Spleen (tissue), 11 donors: Measurements from ENCODE around the gene ITGAE. TPM values are rescaled to one million over a fixed set of nuclear protein-coding genes. Genes with fewer than 3 reads are reported as not detected.
A peak's percentile ranks its signal among the peaks of the same experiment; 100 is the strongest.

Experiments
- DNase-seq: peaks from one replicate; pipeline ENCODE4 v3.0.0-alpha.2; 2020
- H3K27ac ChIP-seq, 8 donors: fragments of 200-600 bp; sonication (generic) in 7 of 8; 1 replicate in 4 of 8; 2 replicates in 4 of 8; pipeline versions ENCODE4 v1.5.0 to v1.8.0; 2016 to 2021; ENCODE audit warnings: inconsistent platforms in 4 of 8, mild to moderate bottlenecking in 4 of 8, moderate library complexity in 1 of 8
- H3K27me3 ChIP-seq, 7 donors: fragments of 200-600 bp; sonication (generic) in 6 of 7; replicated peaks in 1 of 7; 1 replicate in 4 of 7; 2 replicates in 3 of 7; pipeline versions ENCODE4 v1.5.0 to v1.8.0; 2016 to 2021; ENCODE audit warnings: inconsistent platforms in 3 of 7, mild to moderate bottlenecking in 1 of 7
- H3K36me3 ChIP-seq, 6 donors: fragments of 200-600 bp; sonication (generic) in 5 of 6; 1 replicate in 4 of 6; 2 replicates in 2 of 6; pipeline versions ENCODE4 v1.5.0 to v1.8.0; 2016 to 2021; ENCODE audit warnings: inconsistent platforms in 2 of 6
- H3K4me1 ChIP-seq, 6 donors: fragments of 200-600 bp; sonication (generic) in 5 of 6; 1 replicate in 3 of 6; 2 replicates in 3 of 6; pipeline versions ENCODE4 v1.5.0 to v1.8.0; 2016 to 2021; ENCODE audit warnings: inconsistent platforms in 3 of 6
- H3K4me3 ChIP-seq, 8 donors: fragments of 200-600 bp; sonication (generic) in 7 of 8; 1 replicate in 4 of 8; 2 replicates in 4 of 8; pipeline versions ENCODE4 v1.5.0 to v1.8.0; 2016 to 2021; ENCODE audit warnings: inconsistent platforms in 4 of 8, mild to moderate bottlenecking in 4 of 8, moderate library complexity in 2 of 8
- H3K9me3 ChIP-seq, 8 donors: fragments of 200-600 bp; sonication (generic) in 7 of 8; 1 replicate in 4 of 8; 2 replicates in 4 of 8; pipeline versions ENCODE4 v1.5.0 to v1.8.0; 2016 to 2021; ENCODE audit warnings: inconsistent platforms in 4 of 8
- POLR2A ChIP-seq, 3 donors: fragments of 450-650 bp; IDR thresholded peaks; one replicate each; pipeline ENCODE4 v1.5.1; 2017; ENCODE audit warnings: antibody characterized with exemption in 3 of 3, mild to moderate bottlenecking in 1 of 3
- POLR2AphosphoS5 ChIP-seq, 3 donors: sonication (generic); formaldehyde crosslinking; IDR thresholded peaks; one replicate each; pipeline ENCODE4 v1.5.1; 2017; ENCODE audit warnings: antibody characterized with exemption in 3 of 3
- WGBS, 5 donors: extraction: QIAGEN DNeasy Blood & Tissue Kit in 3 of 5; methylation state at CpG; one replicate each; pipeline versions ENCODE4 v1.1.5 to v1.1.7; 2013 to 2018; 5-methylcytosine and 5-hydroxymethylcytosine counted together
- intact Hi-C: fragments of 100-400 bp; cut with DNase I; formaldehyde crosslinking; loops from one replicate; pipeline ENCODE4 v1.15.0; 2023; ENCODE audit warnings: low total_unique reads
- polyA plus RNA-seq, 3 donors: library from polyadenylated mRNA; stranded (reverse); fragments of 200-250 nt; gene quantifications; one replicate each; pipeline ENCODE4 v1.2.1, GENCODE V29; 2013
- total RNA-seq, 7 donors: library from RNA; depleted of rRNA in 3 of 7; stranded (reverse); fragments of >200 nt in 3 of 7; fragmentation: NEBNext Ultra II Directional in 4 of 7; extraction: Animal tissue kit (Norgen Biotek cat#: 25700) in 4 of 7; gene quantifications; one replicate each; pipeline versions ENCODE4 v1.1.0 to v1.2.1, GENCODE V29; 2016 to 2021
- TF ChIP-seq, protein P1 (sequence below), 11 experiments: fragments of 200-600 bp in 7 of 11; fragments of 450-650 bp in 4 of 11; sonication (generic) in 4 of 11; IDR thresholded peaks in 8 of 11; conservative IDR thresholded peaks in 3 of 11; 1 replicate in 7 of 11; 2 replicates in 4 of 11; pipeline versions ENCODE4 v1.4.0 to v1.8.0; 2016 to 2021; ENCODE audit warnings: antibody characterized with exemption in 11 of 11, inconsistent platforms in 4 of 11, mild to moderate bottlenecking in 1 of 11
- donor health status: healthy with polysubstance abuse.
- donor health status: DM: no; HTN: no; CAD: no; lungs with moderate emphysema.
- donor health status: DM: no; HTN: no; CAD: no.
- donor health status: Bipolar disorder and iron deficiency.
- donor health status: healthy.
- donor health status: DM: no; HTN: no; CAD: no.
- donor health status: DM: yes; HTN: yes; CAD: no.

The ITGAE gene
- total and polyA plus RNA-seq, 10 donors, result 20.3 to 91.1 (median 28.2) TPM

DNA sequence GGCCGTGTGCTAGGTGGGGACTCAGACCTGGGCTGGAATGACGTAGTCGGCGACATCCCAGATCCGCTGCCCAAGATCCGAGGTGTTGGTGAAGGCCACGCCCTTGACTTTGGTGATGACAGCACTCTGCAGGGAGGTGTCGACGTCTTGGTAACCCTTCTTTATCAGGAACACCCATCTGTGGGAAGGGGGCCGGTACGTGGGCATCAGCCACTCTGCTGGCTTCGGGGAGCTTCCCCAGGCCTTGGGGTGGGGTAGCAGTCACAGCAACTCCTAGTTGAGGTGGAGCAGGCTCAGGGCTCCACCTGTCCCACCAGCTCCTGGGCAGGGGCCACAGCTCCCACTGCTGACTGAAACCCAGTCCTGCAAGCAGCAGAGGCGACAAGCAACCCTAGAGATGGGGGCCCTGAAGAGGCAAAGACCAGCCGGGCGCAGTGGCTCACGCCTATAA, 109.3 kb downstream of the ITGAE start:
- peaks cover 7 to 86% (median 60%) of the 10 kb centered on the region in 6 donors for H3K4me1 ChIP-seq
- intact Hi-C loops, result no loop called here
- no peaks in the 10 kb centered on the region for H3K9me3 ChIP-seq
- 80 to 88% (median 84%) methylated on average over 7 to 16 of the region's 16 CpGs for WGBS, 5 donors
- peaks cover 0 to 37% (median 14%) of the 10 kb centered on the region in 7 donors for H3K27me3 ChIP-seq
- H3K27ac ChIP-seq, result peak overlapping the region in 4 of 8 donors; percentile 6 to 92 (median 85)
- H3K4me3 ChIP-seq, result peak overlapping the region in 6 of 8 donors; percentile 10 to 85 (median 44)
- TF ChIP-seq POLR2A (IDR thresholded peaks at IDR 0.05) (no peak), POLR2AphosphoS5 (IDR thresholded peaks at IDR 0.05) (peak in 2 of 3 donors; percentile 35 to 67)
- peaks cover 0 to 41% (median 16%) of the 10 kb centered on the region in 6 donors for H3K36me3 ChIP-seq
- DNase-seq, result no peak

DNA sequence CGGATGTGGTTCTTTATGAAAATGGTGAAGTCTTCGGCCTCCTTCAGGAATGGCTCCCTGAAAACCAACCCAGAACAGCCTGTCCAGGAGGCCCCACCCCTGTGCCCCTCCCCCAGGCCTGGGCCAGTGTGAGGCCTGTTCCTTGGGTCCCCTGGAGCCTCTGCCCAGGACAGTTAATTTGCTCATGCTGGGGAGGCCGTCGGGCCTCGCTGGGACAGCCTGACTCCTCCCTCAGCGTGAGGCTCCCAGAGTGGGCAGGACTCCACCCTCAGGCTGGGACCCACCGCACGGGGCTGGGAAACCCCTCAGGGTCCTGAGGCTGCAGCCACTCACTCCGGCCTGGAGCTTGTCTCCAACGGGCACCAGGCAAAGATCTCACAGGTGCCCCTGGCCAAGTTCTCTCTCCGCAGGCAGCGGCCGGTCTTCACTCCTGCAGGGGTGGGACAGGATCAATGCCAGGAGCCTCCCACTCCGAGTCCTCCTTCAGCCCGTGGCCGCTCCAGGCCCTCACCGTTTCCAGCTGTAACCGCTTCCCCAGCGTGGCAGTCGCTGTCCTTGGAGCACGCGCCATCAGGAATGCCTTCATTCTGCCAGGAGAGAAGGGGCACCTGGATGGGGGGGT, 110.8 kb downstream of the ITGAE start:
- H3K36me3 ChIP-seq, result peaks cover 0 to 43% (median 16%) of the 10 kb centered on the region in 6 donors
- peak overlapping the region in 3 of 8 donors; percentile 84 to 92 (median 86) for H3K27ac ChIP-seq
- peak overlapping the region in 4 of 8 donors; percentile 3 to 85 (median 76) for H3K4me3 ChIP-seq
- 79 to 87% (median 84%) methylated on average over 10 to 22 of the region's 22 CpGs for WGBS, 5 donors
- H3K4me1 ChIP-seq, result peaks cover 7 to 75% (median 49%) of the 10 kb centered on the region in 6 donors
- intact Hi-C loops, result no loop called here
- TF ChIP-seq, protein P1, sequence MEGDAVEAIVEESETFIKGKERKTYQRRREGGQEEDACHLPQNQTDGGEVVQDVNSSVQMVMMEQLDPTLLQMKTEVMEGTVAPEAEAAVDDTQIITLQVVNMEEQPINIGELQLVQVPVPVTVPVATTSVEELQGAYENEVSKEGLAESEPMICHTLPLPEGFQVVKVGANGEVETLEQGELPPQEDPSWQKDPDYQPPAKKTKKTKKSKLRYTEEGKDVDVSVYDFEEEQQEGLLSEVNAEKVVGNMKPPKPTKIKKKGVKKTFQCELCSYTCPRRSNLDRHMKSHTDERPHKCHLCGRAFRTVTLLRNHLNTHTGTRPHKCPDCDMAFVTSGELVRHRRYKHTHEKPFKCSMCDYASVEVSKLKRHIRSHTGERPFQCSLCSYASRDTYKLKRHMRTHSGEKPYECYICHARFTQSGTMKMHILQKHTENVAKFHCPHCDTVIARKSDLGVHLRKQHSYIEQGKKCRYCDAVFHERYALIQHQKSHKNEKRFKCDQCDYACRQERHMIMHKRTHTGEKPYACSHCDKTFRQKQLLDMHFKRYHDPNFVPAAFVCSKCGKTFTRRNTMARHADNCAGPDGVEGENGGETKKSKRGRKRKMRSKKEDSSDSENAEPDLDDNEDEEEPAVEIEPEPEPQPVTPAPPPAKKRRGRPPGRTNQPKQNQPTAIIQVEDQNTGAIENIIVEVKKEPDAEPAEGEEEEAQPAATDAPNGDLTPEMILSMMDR (IDR thresholded peaks at IDR 0.05 in 8 of 11, conservative IDR thresholded peaks at IDR 0.05 in 3 of 11), result no peak
- peak in 2 of 3 donors; percentile 4 to 44 for TF ChIP-seq POLR2AphosphoS5 (IDR thresholded peaks at IDR 0.05)
- H3K27me3 ChIP-seq, result peaks cover 0 to 26% (median 7%) of the 10 kb centered on the region in 7 donors
- no peaks in the 10 kb centered on the region for H3K9me3 ChIP-seq
- DNase-seq, result no peak

DNA sequence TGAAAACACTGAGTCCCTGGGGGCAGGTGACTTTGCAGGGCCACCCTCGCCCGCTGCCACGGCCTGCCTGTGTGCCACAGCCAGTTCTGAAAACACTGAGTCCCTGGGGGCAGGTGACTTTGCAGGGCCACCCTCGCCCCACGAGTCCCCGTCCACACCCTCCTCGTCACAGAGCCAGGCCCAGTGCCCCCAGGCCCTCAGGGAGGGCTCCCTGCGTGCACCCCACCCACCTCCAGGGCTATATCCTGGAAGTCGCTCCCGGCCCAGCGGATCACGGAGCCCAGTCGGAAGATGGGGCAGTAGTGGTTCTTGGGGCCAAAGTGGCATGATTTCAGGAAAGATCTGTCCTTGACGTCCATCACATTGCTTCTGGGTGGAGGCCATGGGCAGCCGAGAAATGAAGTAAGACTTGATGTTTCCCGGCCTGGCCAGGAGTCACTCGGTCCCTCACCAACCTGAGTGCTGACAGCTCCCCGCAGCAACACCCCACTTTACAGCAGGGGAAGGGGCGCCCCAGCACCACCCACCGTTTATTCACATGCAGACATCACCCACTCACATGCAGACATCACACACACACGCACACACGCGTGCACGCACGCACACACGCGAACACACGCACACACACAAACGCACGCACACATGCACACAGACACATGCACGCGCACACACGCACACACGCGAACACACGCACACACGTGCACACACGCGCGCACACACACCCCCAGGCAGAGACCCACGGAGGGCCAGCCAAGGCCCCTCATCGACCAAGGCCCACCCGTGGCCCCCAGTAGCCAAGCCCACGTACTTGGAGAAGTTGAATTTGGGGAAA, 111.5 kb downstream of the ITGAE start:
- H3K27me3 ChIP-seq, result peaks cover 0 to 24% (median 0%) of the 10 kb centered on the region in 7 donors
- intact Hi-C loops, result loop anchor here (10.0 kb wide), 1 partner anchor 45 kb away; no protein-coding TSS in a partner anchor
- peaks cover 10 to 75% (median 50%) of the 10 kb centered on the region in 6 donors for H3K4me1 ChIP-seq
- H3K36me3 ChIP-seq, result peaks cover 0 to 50% (median 16%) of the 10 kb centered on the region in 6 donors
- DNase-seq, result no peak
- H3K4me3 ChIP-seq, result peak overlapping the region in 1 of 8 donors; percentile 85
- no peaks in the 10 kb centered on the region for H3K9me3 ChIP-seq
- peak overlapping the region in 4 of 8 donors; percentile 41 to 92 (median 85) for H3K27ac ChIP-seq
- TF ChIP-seq POLR2A (IDR thresholded peaks at IDR 0.05), result no peak
- TF ChIP-seq, protein P1 (IDR thresholded peaks at IDR 0.05 in 8 of 11, conservative IDR thresholded peaks at IDR 0.05 in 3 of 11), result no peak
- TF ChIP-seq POLR2AphosphoS5 (IDR thresholded peaks at IDR 0.05), result peak in 1 of 3 donors; percentile 76
- WGBS, 5 donors, result 86 to 90% (median 87%) methylated on average over 33 to 44 of the region's 44 CpGs

DNA sequence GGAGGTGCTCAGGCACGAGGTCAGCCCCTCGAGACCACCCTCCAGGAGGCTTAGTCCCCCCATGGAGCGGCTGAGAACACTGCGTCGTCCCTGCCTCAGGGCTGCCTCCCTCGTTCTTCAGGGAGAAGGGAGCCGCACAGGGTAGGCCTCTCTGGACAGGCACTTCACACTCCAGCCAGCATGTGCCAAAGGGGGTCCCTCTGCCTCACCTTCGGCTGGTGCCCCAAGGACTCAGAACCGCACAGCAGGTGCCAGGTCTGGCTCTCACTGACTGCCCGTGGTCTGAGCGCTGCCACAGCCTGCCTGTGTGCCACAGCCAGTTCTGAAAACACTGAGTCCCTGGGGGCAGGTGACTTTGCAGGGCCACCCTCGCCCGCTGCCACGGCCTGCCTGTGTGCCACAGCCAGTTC, 112.1 kb downstream of the ITGAE start:
- DNase-seq, result no peak
- peaks cover 10 to 75% (median 54%) of the 10 kb centered on the region in 6 donors for H3K4me1 ChIP-seq
- H3K4me3 ChIP-seq, result peak overlapping the region in 2 of 8 donors; percentile 23 to 85
- H3K27me3 ChIP-seq, result peaks cover 0 to 28% (median 0%) of the 10 kb centered on the region in 7 donors
- 63 to 93% (median 80%) methylated on average over 4 to 14 of the region's 14 CpGs for WGBS, 5 donors
- intact Hi-C loops, result loop anchor here (10.0 kb wide), 1 partner anchor 46 kb away; no protein-coding TSS in a partner anchor
- H3K9me3 ChIP-seq, result no peaks in the 10 kb centered on the region
- peaks cover 0 to 56% (median 16%) of the 10 kb centered on the region in 6 donors for H3K36me3 ChIP-seq
- H3K27ac ChIP-seq, result peak overlapping the region in 5 of 8 donors; percentile 9 to 92 (median 84)
- TF ChIP-seq POLR2AphosphoS5 (IDR thresholded peaks at IDR 0.05) (peak; percentile 44 to 74 (median 64)), POLR2A (IDR thresholded peaks at IDR 0.05) (no peak)
- TF ChIP-seq, protein P1 (IDR thresholded peaks at IDR 0.05 in 8 of 11, conservative IDR thresholded peaks at IDR 0.05 in 3 of 11), result no peak
